Neural progenitor cell (in vitro differentiated cells): ENCODE measurements around the gene MGAT4B.

Source experiments
- EZH2phosphoT487 ChIP-seq: fragments of 200-600 bp; sonication (generic); IDR thresholded peaks from 2 replicates; pipeline ENCODE4 v1.6.1; 2017; ENCODE audit warnings: antibody characterized with exemption
- TF ChIP-seq, protein P1 (sequence below): fragments of 200-600 bp; sonication (generic); IDR thresholded peaks from 2 replicates; pipeline ENCODE4 v1.5.1; 2017; ENCODE audit warnings: antibody characterized with exemption, mild to moderate bottlenecking

DNA sequence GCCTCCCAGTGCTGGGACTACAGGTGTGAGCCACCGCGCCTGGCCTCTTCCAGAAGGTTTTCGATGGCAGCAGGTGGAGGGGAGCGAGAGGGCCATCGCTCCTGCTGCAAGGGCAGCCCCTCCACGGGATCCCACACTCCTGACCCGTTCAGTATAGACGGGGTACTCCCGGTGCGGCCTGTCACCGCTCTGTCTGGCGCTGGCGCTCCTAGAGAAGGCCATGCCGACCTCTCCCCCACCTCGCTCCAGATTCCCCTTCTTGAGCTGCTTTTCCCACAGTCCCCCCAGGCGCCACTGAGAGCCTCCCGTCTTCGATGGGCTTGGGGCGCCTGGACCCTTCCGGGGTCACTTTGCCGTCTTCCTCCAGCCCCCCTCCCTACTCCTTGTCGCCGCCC is 9.7 kb upstream of the MGAT4B start:
- TF ChIP-seq, protein P1, sequence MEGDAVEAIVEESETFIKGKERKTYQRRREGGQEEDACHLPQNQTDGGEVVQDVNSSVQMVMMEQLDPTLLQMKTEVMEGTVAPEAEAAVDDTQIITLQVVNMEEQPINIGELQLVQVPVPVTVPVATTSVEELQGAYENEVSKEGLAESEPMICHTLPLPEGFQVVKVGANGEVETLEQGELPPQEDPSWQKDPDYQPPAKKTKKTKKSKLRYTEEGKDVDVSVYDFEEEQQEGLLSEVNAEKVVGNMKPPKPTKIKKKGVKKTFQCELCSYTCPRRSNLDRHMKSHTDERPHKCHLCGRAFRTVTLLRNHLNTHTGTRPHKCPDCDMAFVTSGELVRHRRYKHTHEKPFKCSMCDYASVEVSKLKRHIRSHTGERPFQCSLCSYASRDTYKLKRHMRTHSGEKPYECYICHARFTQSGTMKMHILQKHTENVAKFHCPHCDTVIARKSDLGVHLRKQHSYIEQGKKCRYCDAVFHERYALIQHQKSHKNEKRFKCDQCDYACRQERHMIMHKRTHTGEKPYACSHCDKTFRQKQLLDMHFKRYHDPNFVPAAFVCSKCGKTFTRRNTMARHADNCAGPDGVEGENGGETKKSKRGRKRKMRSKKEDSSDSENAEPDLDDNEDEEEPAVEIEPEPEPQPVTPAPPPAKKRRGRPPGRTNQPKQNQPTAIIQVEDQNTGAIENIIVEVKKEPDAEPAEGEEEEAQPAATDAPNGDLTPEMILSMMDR, result no peak
- no peak for TF ChIP-seq EZH2phosphoT487
